Hematopoietic multipotent progenitor cell treated with erythropoietin and hydrocortisone succinate and interleukin-3 and kit ligand, for 17 days (in vitro differentiated cells): ENCODE results near the gene MMP14.

Experiments used
- DNase-seq: peaks from one replicate; pipeline ENCODE4 v3.0.0-alpha.2; 2015; ENCODE audit warnings: low spot score

The MMP14 gene

DNA sequence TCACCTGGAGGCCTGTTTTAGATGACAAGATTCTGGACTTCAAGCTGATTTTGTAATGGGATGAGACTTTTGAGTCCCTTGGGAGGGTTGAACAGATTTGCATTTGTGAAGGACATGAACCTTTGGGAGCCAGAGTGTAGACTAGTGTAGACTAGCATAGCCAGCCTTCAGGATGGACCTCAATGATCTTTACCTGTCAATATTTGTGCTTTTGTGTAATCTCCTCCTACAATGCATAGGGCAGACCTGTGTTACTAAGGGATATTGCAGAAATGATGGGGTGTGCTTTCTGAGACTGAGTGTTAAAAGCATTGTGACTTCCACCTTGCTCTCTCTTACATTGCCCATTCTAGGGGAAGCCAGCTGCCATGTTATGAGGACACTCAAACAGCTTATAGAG is 25.3 kb downstream of the MMP14 start:
- no peak for DNase-seq

- DNase-seq: no peak
These were observed 28.6 kb downstream of the MMP14 start for GRCh38 chr14:22864979-22865378.

DNA sequence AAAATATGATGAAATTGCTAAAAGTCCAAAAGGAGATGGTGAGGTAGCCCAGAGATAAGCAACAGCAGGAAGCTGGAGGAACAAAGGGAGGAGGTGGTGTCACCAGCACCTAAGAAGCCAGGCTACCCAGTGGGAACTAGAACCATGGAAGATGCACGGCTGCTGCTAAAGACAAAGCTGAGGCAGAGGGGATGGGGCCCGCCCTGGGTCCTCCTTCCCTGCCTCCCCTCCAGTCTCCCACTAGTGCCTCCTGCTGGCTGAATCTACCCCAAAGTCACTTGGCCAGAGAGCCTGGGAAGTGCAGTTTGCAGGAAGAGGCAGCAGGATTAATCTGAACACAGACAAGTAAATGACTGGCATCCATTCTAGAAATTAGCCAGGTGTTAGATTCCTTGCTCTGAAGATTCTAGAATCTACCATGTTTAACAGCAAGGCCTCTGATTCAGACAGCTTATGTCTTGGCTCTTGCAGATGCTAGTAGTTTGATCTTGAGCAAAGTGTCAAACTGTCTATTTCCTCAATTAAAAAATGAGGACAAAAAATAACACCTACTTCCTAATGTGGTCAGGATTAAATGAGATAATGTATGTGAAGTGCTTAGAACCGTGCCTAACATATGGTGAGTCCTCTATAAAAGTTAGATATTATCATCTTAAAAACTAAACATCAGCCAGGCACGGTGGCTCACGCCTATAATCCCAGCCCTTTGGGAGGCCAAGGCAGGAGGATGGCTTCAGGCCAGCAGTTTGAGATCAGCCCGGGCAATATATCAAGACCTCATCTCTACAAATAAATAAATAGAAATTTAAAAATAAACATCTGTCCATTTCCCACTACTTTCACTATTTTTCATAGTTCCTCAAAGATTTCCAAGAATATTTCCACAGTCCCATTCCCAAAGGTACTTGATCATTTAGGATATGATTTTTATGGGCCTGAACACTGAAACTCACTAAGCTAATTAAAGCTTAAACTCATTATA is 29.3 kb downstream of the MMP14 start:
- peak; percentile 31 for DNase-seq

DNA sequence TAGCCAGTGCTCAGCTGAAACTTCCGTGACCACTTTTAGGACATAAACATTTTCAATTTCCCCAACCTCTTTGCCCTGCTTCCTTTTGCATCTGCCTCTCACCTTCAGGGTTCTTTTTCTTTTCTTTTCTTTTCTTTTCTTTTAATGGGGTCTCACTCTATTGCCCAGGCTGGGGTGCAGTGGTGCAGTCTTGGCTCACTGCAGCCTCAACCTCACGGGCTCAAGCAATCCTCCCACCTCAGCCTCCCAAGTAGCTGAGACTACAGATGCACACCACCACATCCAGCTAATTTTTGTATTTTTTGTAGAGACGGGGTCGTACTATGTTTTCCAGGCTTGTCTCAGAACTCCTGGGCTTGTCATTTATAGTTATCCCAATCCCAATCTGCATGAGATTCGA is 30.5 kb downstream of the MMP14 start:
- no peak for DNase-seq

- DNase-seq: no peak
These were observed 34.4 kb downstream of the MMP14 start for GRCh38 chr14:22870811-22871223.

DNA sequence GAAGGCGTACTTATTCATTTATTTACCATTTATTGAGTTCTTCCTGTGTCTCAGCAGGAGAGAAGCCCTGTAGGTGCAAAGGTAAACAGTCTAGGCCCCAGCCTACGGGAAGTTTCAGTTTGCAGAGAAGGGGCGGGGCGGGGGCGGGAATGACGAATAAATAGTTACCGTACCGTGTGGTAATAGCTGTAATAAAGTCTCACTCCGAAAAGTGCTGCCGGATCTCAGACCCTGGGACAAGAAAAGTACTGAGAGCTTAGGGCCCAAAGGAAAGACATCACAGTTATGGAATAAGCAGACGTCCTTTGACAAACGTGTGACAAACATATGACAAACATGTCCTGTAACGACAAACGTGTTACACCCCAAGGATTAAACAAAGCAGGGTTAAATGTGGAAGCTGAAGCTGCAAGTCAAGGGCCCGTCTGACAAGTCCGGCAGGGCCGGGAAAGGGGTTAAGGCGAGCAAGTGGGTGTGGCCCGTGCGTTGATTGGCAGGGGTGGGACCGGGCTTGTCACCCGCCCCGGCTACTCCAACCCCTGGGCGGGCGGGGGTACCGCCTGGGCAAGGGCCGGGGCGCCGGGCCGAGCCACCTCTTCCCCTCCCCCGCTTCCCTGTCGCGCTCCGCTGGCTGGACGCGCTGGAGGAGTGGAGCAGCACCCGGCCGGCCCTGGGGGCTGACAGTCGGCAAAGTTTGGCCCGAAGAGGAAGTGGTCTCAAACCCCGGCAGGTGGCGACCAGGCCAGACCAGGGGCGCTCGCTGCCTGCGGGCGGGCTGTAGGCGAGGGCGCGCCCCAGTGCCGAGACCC is 35.0 kb downstream of the MMP14 start, which contains the start of gene LRP10:
Gene LRP10 (plus strand): TSS at position 517 of the 809 bp plus-strand sequence. CDS start 564 bp downstream, outside the sequence.
- peak; percentile 94 for DNase-seq

DNA sequence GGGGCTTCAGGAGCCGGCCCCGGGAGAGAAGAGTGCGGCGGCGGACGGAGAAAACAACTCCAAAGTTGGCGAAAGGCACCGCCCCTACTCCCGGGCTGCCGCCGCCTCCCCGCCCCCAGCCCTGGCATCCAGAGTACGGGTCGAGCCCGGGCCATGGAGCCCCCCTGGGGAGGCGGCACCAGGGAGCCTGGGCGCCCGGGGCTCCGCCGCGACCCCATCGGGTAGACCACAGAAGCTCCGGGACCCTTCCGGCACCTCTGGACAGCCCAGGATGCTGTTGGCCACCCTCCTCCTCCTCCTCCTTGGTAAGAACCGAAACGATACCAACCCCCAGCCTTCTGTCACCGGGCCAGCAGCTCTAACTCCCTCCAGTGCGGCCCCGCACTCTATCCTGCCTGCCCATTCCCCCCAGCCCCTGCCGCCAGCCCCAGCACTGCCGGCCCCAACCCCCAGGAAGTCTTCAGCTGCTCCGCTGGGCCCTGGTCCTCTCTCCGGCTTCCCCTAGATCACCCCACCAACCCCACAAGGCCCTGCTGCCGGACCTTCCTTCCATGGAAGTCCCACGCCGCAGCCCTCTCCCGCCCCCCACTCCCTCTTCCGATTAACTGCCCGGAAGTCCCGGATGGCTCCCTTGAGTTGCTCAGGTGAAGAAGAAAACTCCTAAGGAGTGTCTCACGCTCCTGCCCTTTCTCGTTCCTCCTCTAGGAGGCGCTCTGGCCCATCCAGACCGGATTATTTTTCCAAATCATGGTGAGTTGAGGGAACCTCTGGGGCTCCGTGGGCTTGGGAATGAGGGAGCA is 35.8 kb downstream of the MMP14 start:
- DNase-seq: peak; percentile 96

- no peak for DNase-seq
These were observed 36.6 kb downstream of the MMP14 start for GRCh38 chr14:22872833-22873520.

- DNase-seq: no peak
These were observed 38.8 kb downstream of the MMP14 start for GRCh38 chr14:22875003-22875747.

DNA sequence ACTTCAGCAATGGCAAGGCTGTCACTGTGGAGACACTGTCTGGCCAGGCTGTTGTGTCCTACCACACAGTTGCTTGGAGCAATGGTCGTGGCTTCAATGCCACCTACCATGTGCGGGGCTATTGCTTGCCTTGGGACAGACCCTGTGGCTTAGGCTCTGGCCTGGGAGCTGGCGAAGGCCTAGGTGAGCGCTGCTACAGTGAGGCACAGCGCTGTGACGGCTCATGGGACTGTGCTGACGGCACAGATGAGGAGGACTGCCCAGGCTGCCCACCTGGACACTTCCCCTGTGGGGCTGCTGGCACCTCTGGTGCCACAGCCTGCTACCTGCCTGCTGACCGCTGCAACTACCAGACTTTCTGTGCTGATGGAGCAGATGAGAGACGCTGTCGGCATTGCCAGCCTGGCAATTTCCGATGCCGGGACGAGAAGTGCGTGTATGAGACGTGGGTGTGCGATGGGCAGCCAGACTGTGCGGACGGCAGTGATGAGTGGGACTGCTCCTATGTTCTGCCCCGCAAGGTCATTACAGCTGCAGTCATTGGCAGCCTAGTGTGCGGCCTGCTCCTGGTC is 39.4 kb downstream of the MMP14 start:
- DNase-seq: no peak

DNA sequence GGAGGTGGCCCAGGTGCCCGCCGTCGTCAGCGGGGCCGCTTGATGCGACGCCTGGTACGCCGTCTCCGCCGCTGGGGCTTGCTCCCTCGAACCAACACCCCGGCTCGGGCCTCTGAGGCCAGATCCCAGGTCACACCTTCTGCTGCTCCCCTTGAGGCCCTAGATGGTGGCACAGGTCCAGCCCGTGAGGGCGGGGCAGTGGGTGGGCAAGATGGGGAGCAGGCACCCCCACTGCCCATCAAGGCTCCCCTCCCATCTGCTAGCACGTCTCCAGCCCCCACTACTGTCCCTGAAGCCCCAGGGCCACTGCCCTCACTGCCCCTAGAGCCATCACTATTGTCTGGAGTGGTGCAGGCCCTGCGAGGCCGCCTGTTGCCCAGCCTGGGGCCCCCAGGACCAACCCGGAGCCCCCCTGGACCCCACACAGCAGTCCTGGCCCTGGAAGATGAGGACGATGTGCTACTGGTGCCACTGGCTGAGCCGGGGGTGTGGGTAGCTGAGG is 40.7 kb downstream of the MMP14 start:
- no peak for DNase-seq

DNA sequence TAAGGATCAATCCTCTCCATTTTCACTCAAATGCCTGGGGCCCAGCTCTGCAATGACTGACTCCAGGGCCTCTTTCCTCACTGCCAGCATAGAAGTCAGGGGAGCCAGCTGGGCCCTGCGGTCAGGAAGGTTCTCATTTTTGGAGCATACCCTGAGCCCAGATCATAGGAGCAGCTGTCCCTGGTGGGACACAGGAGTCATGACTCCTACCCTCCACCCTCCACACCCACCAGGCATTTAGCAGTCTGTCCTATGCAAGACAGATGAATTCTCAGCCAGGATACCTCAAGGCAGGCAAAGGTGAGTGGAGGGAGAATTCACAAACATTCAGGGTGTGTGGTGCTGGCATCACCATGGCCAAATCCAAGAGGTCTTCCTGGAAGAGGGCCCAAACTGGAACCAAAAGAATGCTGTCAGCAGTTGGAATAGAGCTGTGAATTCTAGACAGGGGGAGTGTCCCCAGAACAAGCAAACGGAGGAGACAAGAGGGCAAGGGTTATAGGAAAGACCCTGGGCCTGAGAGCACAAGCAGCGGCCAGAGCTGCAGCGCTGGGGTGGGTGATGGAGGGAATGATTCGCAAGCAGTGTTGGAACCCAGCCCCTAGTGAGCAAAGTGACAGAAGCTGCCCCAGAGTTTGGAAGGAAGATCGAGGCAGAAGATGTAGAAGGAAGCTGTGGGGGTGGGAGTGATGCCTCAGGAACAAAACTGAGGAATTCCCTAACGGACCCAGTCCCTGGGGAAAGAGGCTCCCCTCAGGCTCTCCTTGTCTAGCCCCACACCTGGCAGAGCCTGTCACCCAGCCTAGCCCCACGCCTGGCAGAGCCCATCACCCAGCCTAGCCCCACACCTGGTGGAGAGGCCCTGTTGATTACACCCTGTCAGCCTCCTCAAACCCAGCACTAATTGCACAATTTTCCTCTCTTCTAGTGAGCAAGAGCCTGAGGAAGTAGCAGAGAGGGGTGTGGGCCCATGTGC is 42.2 kb downstream of the MMP14 start:
- DNase-seq: no peak

- DNase-seq: no peak
These were observed 45.7 kb downstream of the MMP14 start for GRCh38 chr14:22882064-22882463.

- no peak for DNase-seq
These were observed 46.3 kb downstream of the MMP14 start for GRCh38 chr14:22882529-22883172.

DNA sequence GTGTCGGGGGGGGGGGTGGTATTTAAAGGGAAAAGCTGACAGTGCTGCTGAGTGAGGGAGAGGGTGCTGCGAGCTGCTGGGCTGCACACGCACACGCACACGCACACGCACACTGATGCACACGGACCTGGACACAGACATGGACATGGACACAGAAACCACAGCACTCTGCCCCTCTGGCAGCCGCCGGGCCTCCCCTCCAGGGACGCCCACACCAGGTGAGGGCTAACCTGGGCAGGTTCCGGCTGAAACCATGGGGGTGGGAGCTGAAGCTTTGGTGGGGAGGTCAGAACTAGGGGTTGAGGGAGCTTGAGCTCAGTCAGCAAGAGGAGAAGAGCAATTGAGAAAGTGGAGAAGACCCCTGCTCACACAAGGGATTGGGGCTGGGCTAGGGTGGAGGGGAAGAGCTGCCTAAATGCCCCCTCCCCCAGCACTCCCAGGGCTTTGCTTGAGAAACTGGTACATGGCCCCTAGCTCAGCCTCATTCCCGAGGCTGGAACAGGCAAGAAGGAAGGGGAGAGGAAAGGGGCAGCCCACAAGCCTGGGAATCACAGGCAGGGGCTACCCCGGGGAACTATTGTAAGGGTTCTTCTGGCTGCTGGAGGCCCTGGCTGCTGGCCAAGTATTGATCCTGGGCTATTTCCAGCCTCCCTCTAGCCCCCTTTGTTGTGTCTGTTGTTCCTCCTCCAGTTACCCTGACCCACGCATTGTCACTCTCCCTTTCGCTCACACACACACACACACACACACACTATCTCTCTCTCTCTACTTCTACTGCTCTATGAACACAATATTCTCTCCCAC is 47.0 kb downstream of the MMP14 start, which contains the start of gene REM2:
Gene REM2 (plus strand): TSS at position 50 of the 804 bp plus-strand sequence. CDS start 66 bp downstream, at position 116.
- no peak for DNase-seq

GRCh38 chr14:22884076-22884737 is 47.8 kb downstream of the MMP14 start:
- no peak for DNase-seq
